D721Med (cell line): ENCODE results near the gene QRFP.

ENCODE experiments used
- DNase-seq: peaks from one replicate; pipeline ENCODE4 v3.0.0; 2011; ENCODE audit warnings: low spot score; ENCODE audit not compliant: insufficient read length
- FAIRE-seq: peaks from 2 replicates; lab custom pipeline; 2011; peaks lifted over from hg19 to GRCh38; lab: Jason Lieb, UNC
- TF ChIP-seq, protein P1 (sequence below): IDR thresholded peaks from 2 replicates; pipeline ENCODE4 v1.5.1; 2012; ENCODE audit warnings: mild to moderate bottlenecking, control low read depth; ENCODE audit not compliant: insufficient read depth; ENCODE audit errors: missing control alignments

QRFP gene

GRCh38 chr9:130888146-130888885 is 8.3 kb downstream of the QRFP start:
- DNase-seq = no peak
- FAIRE-seq = no peak
- TF ChIP-seq, protein P1, sequence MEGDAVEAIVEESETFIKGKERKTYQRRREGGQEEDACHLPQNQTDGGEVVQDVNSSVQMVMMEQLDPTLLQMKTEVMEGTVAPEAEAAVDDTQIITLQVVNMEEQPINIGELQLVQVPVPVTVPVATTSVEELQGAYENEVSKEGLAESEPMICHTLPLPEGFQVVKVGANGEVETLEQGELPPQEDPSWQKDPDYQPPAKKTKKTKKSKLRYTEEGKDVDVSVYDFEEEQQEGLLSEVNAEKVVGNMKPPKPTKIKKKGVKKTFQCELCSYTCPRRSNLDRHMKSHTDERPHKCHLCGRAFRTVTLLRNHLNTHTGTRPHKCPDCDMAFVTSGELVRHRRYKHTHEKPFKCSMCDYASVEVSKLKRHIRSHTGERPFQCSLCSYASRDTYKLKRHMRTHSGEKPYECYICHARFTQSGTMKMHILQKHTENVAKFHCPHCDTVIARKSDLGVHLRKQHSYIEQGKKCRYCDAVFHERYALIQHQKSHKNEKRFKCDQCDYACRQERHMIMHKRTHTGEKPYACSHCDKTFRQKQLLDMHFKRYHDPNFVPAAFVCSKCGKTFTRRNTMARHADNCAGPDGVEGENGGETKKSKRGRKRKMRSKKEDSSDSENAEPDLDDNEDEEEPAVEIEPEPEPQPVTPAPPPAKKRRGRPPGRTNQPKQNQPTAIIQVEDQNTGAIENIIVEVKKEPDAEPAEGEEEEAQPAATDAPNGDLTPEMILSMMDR = no peak

DNA sequence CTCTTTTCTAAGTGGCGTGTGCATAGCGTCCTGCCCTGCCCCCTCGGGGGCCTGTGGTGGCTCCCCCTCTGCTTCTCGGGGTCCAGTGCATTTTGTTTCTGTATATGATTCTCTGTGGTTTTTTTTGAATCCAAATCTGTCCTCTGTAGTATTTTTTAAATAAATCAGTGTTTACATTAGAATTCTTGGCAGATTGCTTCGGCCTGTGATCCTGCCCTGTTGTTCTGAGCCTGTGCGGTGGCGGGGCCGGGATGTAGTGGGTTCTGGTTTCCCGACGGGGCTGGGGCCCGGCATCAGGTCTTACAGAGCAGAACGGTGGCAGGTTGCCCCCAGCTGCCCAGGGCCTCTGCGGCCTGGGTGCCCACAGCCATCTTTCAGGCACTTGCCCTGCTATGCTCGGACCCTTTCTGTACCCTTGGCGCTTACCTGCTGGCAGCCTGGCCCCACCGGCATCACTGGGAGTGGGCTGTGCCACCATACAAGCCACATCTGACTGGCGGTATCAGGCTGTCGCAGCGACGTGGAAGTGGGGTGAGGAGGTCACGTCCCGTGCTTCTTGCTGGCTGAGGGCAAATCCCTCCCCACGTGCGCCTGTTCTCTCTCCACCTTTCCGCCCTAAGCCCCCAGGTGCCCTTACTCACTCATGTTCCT is 9.0 kb downstream of the QRFP start:
- DNase-seq (no peak), FAIRE-seq (no peak)
- TF ChIP-seq, protein P1 = no peak

GRCh38 chr9:130886981-130887380 is 9.6 kb downstream of the QRFP start:
- FAIRE-seq = no peak
- no peak for DNase-seq
- TF ChIP-seq, protein P1 = no peak

DNA sequence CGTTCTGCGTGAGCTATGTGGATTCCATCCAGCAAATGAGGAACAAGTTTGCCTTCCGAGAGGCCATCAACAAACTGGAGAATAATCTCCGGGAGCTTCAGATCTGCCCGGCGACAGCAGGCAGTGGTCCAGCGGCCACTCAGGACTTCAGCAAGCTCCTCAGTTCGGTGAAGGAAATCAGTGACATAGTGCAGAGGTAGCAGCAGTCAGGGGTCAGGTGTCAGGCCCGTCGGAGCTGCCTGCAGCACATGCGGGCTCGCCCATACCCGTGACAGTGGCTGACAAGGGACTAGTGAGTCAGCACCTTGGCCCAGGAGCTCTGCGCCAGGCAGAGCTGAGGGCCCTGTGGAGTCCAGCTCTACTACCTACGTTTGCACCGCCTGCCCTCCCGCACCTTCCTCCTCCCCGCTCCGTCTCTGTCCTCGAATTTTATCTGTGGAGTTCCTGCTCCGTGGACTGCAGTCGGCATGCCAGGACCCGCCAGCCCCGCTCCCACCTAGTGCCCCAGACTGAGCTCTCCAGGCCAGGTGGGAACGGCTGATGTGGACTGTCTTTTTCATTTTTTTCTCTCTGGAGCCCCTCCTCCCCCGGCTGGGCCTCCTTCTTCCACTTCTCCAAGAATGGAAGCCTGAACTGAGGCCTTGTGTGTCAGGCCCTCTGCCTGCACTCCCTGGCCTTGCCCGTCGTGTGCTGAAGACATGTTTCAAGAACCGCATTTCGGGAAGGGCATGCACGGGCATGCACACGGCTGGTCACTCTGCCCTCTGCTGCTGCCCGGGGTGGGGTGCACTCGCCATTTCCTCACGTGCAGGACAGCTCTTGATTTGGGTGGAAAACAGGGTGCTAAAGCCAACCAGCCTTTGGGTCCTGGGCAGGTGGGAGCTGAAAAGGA is 10.9 kb downstream of the QRFP start:
- TF ChIP-seq, protein P1 = no peak
- FAIRE-seq (no peak), DNase-seq (no peak)

DNA sequence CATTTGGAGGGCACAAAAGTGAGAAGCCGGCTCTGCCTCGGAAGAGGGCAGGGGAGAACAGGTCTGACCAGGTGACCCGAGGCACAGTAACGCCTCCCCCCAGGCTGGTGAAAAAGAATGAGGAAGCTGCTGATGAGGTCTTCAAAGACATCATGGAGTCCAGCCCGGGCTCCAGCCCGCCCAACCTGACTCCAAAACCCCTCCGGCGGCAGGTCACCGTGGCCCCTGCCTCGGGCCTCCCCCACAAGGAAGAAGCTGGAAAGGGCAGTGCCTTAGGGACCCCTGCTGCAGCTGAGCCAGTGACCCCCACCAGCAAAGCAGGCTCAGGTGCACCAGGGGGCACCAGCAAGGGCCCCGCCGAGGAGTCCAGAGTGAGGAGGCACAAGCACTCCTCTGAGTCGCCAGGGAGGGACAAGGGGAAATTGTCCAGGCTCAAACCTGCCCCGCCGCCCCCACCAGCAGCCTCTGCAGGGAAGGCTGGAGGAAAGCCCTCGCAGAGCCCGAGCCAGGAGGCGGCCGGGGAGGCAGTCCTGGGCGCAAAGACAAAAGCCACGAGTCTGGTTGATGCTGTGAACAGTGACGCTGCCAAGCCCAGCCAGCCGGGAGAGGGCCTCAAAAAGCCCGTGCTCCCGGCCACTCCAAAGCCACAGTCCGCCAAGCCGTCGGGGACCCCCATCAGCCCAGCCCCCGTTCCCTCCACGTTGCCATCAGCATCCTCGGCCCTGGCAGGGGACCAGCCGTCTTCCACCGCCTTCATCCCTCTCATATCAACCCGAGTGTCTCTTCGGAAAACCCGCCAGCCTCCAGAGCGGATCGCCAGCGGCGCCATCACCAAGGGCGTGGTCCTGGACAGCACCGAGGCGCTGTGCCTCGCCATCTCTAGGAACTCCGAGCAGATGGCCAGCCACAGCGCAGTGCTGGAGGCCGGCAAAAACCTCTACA is 11.8 kb downstream of the QRFP start:
- no peak for FAIRE-seq

GRCh38 chr9:130884111-130884531 is 12.5 kb downstream of the QRFP start:
- DNase-seq = no peak
- no peak for FAIRE-seq
- TF ChIP-seq, protein P1 = no peak

More for the DNA sequence above, 11.8 kb downstream of the QRFP start:
- DNase-seq = no peak
- TF ChIP-seq, protein P1 = no peak
